HG03469 (cell line): Measurements from ENCODE around the gene CEL.

Experiments used
- ATAC-seq: cut with Tn5 transposase; IDR thresholded peaks from one replicate; pipeline ENCODE4 v1.9.1; 2021; ENCODE audit warnings: mild to moderate bottlenecking, moderate library complexity, moderate number of reproducible peaks; ENCODE audit not compliant: unreplicated experiment

CEL gene

DNA sequence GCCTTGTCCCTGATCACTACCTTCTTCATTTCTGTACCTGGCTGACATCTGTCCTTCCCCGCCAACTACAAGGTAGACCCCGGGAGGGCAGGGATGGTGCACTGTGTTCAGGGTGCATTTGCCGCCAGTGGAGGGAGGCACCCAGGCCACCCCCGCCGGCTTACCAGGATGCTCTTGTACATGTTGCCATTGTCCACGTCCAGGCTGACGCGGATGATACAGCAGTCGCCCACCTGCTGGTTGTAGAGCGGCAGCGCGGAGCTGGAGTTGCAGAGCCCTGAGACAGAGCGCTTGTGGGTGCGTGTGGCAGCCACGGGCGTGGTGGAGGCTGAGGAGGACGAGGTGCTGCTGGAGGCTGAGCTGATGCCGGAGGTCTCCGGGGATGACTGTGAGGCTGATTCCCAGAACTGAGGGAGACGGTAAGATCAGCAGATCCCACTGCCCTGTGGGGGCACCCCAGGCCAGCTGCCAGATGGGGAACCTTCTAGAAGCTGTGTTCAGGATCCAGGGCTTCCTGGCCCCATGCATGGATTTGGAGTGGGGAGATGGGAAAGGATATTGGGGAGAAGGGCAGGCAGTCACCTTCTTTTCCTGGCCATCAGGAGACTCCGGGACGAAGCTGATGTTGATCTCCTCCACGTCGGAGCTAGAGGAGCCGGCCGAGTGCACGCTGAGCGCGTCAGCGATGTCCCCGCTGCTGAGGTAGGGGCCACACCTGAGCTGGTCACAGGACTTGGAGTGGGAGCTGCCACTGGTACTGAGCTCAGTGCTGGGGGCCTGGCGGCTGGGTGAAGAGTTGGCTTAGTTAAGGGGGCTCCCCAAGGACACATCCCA, 39.8 kb downstream of the CEL start:
- no peak for ATAC-seq

DNA sequence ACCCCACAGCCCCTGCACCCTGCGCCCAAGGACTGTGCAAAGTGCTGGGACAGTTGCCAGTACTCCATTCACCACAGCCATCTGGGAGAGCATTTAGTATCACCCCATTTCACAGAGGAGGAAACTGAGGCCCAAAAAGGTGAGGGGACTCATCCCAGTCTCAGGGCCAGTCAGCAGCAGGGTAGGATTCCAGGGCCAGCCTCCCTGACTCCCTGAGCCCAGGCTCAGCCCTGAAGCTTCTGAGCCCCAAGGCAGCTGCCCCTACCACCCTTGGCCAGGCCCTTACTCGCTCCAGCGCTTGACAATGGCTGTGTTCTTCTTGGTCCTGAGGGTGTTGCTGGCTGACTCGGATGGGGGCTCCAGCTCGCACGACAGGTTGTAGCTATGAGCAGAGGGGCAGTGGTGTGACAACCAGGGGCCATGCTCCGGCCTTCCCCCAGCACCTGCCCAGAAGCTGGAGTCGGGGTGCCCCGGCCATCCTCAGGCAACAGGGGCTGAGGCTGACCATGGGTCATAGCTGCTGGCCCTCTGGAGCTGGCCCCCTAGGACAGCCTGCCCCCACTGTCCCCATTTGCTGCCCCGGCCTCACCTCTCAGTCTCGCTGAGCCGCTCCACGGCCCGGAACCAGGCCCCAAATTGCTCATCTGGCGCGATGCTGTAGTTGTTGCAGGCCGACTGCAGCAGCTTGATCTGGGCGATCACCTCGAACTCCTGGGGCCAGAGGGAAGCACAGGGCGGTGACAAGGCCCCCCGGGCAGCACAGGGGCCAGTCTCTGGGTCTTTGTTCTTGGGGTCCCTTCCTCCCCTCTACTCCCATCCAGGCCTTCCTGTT, 40.6 kb downstream of the CEL start:
- no peak for ATAC-seq

- no peak for ATAC-seq
Observed at GRCh38 chr9:133103183-133103986, 41.6 kb downstream of the CEL start.

DNA sequence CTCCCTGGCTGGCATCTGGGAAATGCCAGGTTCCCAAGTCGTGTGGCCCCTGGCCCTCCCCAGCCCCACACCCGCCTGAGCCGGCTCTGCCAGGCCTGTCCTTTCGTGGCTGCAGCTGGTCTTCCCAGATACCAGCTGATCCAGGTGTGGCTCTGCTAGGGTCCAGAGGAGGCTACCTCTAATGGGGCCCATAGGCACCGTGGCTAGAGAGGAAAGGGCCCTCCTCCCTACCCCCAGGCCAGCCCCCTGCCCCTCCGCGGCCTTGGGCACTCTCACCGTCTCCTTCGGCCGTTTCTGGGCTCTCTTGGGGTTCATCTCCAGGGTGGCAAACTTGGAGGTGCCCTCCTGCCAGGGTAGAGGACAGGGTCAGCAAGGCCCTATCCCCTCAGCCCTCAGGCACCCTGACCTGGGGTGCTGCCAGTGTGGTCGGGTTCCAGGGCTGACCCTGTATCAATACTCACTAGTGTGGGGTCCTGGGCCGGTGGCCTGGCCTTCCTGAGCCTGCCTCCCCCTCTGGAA, 42.3 kb downstream of the CEL start:
- ATAC-seq: no peak

DNA sequence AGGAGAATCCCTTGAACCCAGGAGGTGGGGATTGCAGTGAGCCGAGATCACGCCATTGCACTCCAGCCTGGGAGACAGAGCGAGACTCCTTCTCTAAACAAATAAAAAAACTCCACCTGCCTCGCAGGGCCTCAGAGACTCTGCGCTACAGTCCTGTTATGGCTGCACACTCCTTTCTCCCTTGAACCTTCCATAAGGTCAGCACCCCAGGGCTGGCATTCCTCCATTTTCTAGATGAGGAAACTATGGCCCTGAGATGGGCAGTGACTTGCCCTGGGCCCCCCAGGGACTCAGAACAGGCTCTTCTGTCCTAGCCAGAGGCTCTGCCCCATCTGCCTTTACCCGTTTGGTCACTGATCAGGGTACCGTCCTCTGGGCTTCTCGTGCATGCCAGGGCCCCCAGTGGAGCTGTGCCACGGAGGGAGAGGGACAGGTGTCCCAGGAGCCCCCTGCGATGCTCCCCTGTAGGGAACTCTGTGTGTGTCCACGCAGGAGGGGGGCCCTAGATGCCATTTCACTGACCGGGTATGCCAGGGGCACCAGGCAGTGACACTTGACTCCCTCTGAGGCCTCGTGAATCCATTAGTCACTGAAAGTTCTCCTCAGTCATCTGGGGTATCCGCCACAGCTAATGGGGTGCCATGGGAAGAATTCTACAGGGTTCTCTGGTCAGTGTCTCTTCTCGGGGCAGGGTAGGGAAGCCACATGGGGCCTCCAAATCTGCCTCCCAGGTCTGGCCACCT, 43.1 kb downstream of the CEL start:
- no peak for ATAC-seq

GRCh38 chr9:133105461-133105770, 43.6 kb downstream of the CEL start:
- no peak for ATAC-seq

DNA sequence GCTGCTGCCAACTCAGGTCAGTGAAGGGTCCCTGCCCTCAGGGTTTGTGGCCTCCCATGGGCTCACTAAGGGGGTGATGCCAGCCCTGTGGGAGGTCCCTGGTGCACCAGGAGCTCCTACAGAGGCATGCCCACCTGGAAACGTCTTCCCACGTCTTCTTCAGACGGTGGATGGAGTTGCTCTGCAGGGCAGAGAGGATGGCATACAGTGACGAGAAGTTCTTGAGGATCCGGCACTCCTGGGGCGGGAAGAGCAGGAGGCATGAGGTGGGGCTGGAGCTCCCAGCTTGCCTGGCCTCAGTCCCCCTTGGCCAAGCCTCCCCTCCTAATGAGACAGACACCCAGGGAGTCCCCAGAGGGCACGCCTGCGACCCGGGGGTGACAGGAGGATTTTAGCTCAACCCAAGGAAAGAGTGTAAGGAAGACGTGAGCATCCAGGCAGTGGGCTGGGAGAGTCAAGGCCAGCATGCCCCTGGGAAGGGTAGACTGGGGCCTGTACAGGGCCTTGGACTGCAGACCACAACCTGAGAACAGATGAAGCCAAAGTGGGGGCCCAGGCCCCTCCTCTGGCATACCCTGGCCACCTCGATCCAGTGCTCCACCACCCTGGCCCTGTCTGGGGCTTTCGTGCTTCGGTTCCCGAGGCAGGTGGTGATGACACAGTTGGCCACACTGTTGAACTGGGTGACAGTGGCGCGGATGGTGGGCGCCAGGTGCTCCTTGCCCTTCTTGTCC, 44.9 kb downstream of the CEL start:
- ATAC-seq: no peak

DNA sequence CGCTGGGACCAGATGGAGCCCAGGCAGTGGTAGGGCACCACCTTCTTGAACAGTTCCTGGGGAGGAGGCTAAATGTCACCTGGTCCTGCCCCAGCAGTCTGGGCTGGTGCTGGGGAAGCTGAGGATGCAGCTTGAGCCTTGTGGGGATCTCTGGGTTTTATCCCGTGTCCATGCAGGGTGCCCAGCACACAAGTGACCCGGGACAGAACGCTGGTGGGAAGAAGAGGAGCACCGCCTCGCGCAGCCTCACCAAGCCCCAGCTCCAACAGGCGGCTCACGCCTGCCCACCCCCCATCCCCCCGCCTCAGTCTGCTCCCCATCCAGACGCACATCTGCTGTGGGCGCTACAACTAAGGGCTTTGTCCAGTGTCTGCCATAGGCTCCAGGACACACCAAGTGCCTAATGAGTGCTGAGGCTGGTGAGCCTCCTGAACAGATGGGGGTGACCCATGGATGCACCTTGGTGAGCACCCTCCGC, 45.5 kb downstream of the CEL start:
- ATAC-seq: no peak

GRCh38 chr9:133107961-133108793, 46.4 kb downstream of the CEL start:
- ATAC-seq: no peak

GRCh38 chr9:133108794-133109641, 47.2 kb downstream of the CEL start:
- ATAC-seq: no peak

DNA sequence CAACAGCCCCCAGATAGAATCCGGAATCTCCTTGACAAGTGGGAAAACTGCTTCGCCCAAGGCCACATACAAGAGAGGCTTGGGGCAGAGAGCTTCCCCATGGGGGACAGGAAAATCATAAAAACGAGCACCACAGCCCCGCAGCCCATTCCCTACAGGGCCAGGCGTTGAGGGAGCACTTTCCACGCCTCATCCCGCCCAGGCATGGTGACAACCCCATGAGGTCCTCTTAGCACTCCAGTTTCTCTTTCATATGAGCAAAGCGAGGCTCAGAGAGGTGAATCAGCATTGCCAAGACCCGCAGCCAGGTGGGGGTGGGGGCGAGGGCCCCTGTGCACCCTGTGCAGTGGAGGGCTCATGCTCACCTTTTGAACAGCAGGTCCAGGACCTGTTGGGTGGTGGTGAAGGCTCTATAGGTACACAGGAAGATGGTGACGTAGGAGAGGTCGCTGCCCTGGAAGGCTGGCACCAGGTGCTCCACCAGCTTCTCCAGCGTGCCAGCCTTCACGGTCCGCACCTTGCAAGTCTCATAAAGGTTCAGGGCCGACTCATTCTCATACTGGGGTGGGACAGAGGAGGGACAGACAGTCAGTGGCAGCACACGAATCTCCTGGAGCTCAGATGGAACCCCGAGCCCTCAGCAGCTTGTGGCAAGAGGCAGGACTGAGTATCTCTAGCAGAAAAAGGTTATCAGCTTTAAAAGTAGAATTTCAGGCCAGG, 48.3 kb downstream of the CEL start:
- ATAC-seq: no peak

DNA sequence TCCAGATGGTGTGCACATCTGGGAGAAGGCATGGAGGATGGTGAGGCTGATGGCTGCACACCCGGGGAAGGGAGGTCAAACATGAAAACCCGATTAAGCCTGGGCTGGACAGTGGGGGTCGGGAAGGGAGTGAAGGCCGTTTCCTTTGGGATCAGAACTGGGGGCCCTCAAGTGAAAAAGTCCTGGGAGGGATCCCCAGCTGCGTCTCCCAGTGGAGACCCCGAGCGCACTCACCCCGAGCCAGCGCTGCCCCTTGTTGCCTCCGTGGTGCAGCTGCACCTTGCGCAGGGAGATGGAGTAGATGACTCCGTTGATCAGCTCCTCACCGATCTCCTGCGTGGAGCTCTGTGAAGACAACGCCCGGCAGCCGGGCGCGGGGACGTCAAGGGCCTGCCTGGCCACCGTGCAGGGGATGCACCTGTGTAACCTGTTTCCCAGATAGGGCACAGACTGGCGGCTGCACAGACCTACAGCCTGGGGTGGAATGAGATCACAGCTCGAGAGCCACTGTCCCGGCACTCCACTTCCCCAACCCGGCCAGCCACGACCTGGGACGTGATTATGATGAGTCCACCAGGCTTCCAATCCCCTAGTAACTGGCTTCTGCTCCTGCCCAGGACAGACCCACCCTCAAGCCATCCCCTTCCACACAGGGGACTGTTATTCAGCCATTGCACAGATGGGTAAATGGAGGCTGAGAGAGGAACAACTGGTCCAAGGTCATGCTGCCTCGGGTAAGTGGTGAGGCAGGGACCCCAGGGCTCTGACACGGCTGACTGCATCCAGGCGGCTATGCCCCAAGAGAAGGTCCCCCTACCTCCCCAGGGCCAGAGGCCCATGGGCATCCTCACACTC, 50.3 kb downstream of the CEL start:
- no peak for ATAC-seq

DNA sequence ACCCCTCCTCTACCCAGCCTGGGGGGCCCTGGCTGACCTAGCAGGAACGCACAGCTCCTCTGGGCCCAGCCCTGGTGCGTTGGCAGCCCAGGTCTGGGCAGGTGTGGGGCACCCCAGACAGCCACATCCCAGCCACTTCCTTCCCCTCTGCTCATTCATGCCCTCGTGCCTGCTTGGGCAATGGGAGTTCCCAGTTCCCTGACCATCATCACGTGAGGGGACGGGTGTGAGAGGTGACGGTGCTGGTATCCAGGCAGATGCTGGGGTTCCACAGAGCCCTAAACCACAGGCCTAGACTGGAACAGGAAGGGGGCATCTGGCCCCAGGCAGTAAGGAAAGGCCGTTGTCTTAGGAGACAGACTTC, 50.9 kb downstream of the CEL start:
- no peak for ATAC-seq

DNA sequence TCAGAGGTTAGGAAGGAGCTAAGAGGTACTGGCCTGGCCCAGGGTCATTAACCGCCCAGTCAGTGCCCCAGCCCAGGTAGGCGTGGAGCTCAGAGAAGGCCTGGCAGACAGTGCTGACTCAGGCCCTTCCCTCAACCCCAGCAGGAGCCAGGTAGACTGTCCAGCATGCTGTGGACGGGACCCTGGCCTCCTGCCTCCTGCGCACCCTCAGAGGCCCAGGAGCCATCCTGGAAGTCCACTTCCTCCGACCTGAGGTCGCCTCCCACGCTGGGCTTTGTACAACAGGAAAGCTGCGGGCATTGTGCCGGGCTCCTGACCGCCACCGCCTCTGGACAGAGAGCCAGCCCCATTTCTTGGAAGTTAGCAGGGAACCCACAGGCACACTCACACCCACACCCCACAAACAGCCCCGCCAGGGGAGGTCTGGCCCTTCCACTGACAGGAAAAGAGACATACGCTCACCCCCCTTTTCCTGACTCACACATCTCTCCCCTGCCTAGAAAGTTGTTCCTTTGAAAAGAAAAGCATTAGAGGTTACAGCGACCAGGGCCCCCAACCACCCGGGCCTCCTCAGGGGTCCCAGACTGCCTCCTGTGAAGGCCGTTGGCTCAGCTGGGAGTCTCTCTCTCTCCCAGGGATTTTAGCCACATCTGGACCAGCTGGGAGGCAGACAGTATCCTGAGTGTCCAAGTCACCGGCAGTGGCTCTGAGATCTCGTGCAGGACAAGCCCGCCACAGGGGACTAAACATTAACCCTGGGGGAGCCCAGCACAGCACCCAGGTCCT, 51.6 kb downstream of the CEL start:
- ATAC-seq: no peak
